ENCODE data around the gene GPSM1. TPM values are rescaled to one million over a fixed set of nuclear protein-coding genes. Genes with fewer than 3 reads are reported as not detected.

The GPSM1 gene
- total and polyA plus RNA-seq, 2 experiments from 2014 or later = 25.5 to 30.0 TPM

GRCh38 chr9:136297016-136297691 lies 30.2 kb upstream of the GPSM1 start:
- DNase-seq (ENCODE audit: low spot score) = no peak
- Histone ChIP-seq H3K27me3 (no peaks in the 10 kb centered on the region), H4K20me1 (ENCODE audit: insufficient read depth, poor library complexity, severe bottlenecking) (no peaks in the 10 kb centered on the region), H3K9me3 (ENCODE audit: low read depth) (no peaks in the 10 kb centered on the region), H3K27ac (no peak overlapping the region), H3K36me3 (replicated peaks; ENCODE audit: insufficient read depth, low read depth) (no peaks in the 10 kb centered on the region), H3K4me1 (ENCODE audit: insufficient read depth) (peaks cover 3% of the 10 kb centered on the region), H2AFZ (no peak overlapping the region), H3K4me3 (no peak overlapping the region), H3K9me2 (replicated peaks; ENCODE audit: insufficient read depth) (no peaks in the 10 kb centered on the region), H3K79me2 (no peaks in the 10 kb centered on the region), H3K4me2 (no peak overlapping the region)
- 79% methylated on average over 25 of the region's 25 CpGs for WGBS (ENCODE audit: low lambda C conversion rate, missing lambda C conversion rate)
- TF ChIP-seq EZH2phosphoT487 (IDR thresholded peaks at IDR 0.05; ENCODE audit: low read depth, severe bottlenecking, unreplicated experiment) (no peak), EZH2 (IDR thresholded peaks at IDR 0.05; ENCODE audit: borderline replicate concordance) (no peak), CTCF (IDR thresholded peaks at IDR 0.05; ENCODE audit: poor library complexity) (no peak)

- DNase-seq (ENCODE audit: low spot score) = no peak
- no peaks in the 10 kb centered on the region for H3K79me2 ChIP-seq
- no peaks in the 10 kb centered on the region for H3K27me3 ChIP-seq
- H4K20me1 ChIP-seq (ENCODE audit: insufficient read depth, poor library complexity, severe bottlenecking) = no peaks in the 10 kb centered on the region
- H3K9me2 ChIP-seq (replicated peaks; ENCODE audit: insufficient read depth) = no peaks in the 10 kb centered on the region
- H3K4me1 ChIP-seq (ENCODE audit: insufficient read depth) = peaks cover 3% of the 10 kb centered on the region
- no peak overlapping the region for H3K27ac ChIP-seq
- WGBS (ENCODE audit: low lambda C conversion rate, missing lambda C conversion rate) = 84% methylated on average over 26 of the region's 26 CpGs
- H3K36me3 ChIP-seq (replicated peaks; ENCODE audit: insufficient read depth, low read depth) = no peaks in the 10 kb centered on the region
- H3K4me2 ChIP-seq = no peak overlapping the region
- no peak overlapping the region for H3K4me3 ChIP-seq
- H2AFZ ChIP-seq = no peak overlapping the region
- TF ChIP-seq EZH2phosphoT487 (IDR thresholded peaks at IDR 0.05; ENCODE audit: low read depth, severe bottlenecking, unreplicated experiment) (no peak), CTCF (IDR thresholded peaks at IDR 0.05; ENCODE audit: poor library complexity) (no peak), EZH2 (IDR thresholded peaks at IDR 0.05; ENCODE audit: borderline replicate concordance) (no peak)
- H3K9me3 ChIP-seq (ENCODE audit: low read depth) = no peaks in the 10 kb centered on the region
Observed at GRCh38 chr9:136297766-136298735, 29.3 kb upstream of the GPSM1 start.

- 83% methylated on average over 16 of the region's 18 CpGs for WGBS (ENCODE audit: low lambda C conversion rate, missing lambda C conversion rate)
Observed at GRCh38 chr9:136299116-136299515, 28.2 kb upstream of the GPSM1 start.

More at GRCh38 chr9:136299116-136299515, 28.2 kb upstream of the GPSM1 start:
- TF ChIP-seq EZH2phosphoT487 (IDR thresholded peaks at IDR 0.05; ENCODE audit: low read depth, severe bottlenecking, unreplicated experiment) (no peak), CTCF (IDR thresholded peaks at IDR 0.05; ENCODE audit: poor library complexity) (no peak), EZH2 (IDR thresholded peaks at IDR 0.05; ENCODE audit: borderline replicate concordance) (no peak)
- H2AFZ ChIP-seq = no peak overlapping the region
- no peak overlapping the region for H3K27ac ChIP-seq
- no peaks in the 10 kb centered on the region for H3K36me3 ChIP-seq (replicated peaks; ENCODE audit: insufficient read depth, low read depth)
- H3K4me3 ChIP-seq = no peak overlapping the region
- no peak for DNase-seq (ENCODE audit: low spot score)
- no peaks in the 10 kb centered on the region for H4K20me1 ChIP-seq (ENCODE audit: insufficient read depth, poor library complexity, severe bottlenecking)
- no peaks in the 10 kb centered on the region for H3K9me2 ChIP-seq (replicated peaks; ENCODE audit: insufficient read depth)
- no peaks in the 10 kb centered on the region for H3K79me2 ChIP-seq
- H3K4me2 ChIP-seq = no peak overlapping the region
- peaks cover 3% of the 10 kb centered on the region for H3K4me1 ChIP-seq (ENCODE audit: insufficient read depth)
- H3K9me3 ChIP-seq (ENCODE audit: low read depth) = no peaks in the 10 kb centered on the region
- H3K27me3 ChIP-seq = no peaks in the 10 kb centered on the region
